Smooth muscle cell of the pulmonary artery (primary cell): ENCODE measurements around the gene ATG5. TPM values are rescaled to one million over a fixed set of nuclear protein-coding genes. Genes with fewer than 3 reads are reported as not detected.

Experiments used
- total RNA-seq: library from RNA; depleted of rRNA; stranded (reverse); fragments of >200 nt; gene quantifications from 2 replicates; pipeline ENCODE4 v1.2.3, GENCODE V29; 2014

ATG5 gene
- total RNA-seq: 32.3 and 46.5 TPM in 2 replicates

GRCh38 chr6:106325336-106326178 lies at the start of gene ATG5:
Gene ATG5 (minus strand): TSS chr6:106325760. CDS start chr6:106316208, 9,552 bp downstream.

GRCh38 chr6:106360410-106360988 lies 34.9 kb upstream of the ATG5 start, which contains the start of gene CRYBG1:
Gene CRYBG1 (plus strand): TSS chr6:106360717. CDS start chr6:106360909, 192 bp downstream.

Other genes starting within 250 kb of the ATG5 start
- gene PRDM1, start 239.4 kb downstream of the ATG5 start, total RNA-seq: 0.96 and 2.3 TPM in 2 replicates
- 6.3 and 20.0 TPM in 2 replicates for gene CRYBG1, start 35.0 kb upstream of the ATG5 start, total RNA-seq